HEK293 (cell line): ENCODE results near the gene TTLL13.
"Not testable (repeated sequence)": the region's sequence is repeated elsewhere in the genome, so short reads cannot be mapped to it uniquely, and the experiment has no call there.

Experiments
- CTCF ChIA-PET: fragments of 350-600 bp; formaldehyde crosslinking; extraction: SDS; loops from one replicate; lab custom pipeline; 2021; ENCODE audit warnings: antibody characterized with exemption; lab: Yijun Ruan, JAX
- POLR2A ChIA-PET: fragments of 300-600 bp; formaldehyde crosslinking; extraction: SDS; loops from one replicate; lab custom pipeline; 2020; ENCODE audit warnings: antibody characterized with exemption, inconsistent platforms; lab: Yijun Ruan, JAX
- H3K27ac ChIP-seq: fragments of 200-500 bp; sonication (Bioruptor generic); 2 replicates; pipeline ENCODE4 v1.5.1; 2014; ENCODE audit warnings: low read depth, low read length, control low read depth, inconsistent platforms; ENCODE audit errors: extremely low read depth
- H3K36me3 ChIP-seq, 2 experiments: fragments of 200-500 bp in 1 of 2; sonication (Bioruptor generic) in 1 of 2; 1 replicate in 1 of 2; 2 replicates in 1 of 2; pipeline ENCODE4 v1.5.1; 2014 to 2017; ENCODE audit warnings: inconsistent platforms in 2 of 2, low read length in 2 of 2; ENCODE audit not compliant: control insufficient read depth in 2 of 2, insufficient read depth in 1 of 2
- H3K4me1 ChIP-seq: fragments of 200-500 bp; sonication (Bioruptor generic); 2 replicates; pipeline ENCODE4 v1.5.1; 2014; ENCODE audit warnings: mild to moderate bottlenecking, low read length, inconsistent platforms; ENCODE audit not compliant: control insufficient read depth, insufficient read depth
- H3K4me3 ChIP-seq: 2 replicates; pipeline ENCODE4 v1.5.1; 2011; ENCODE audit warnings: low read depth, mild to moderate bottlenecking, control low read depth, low read length, moderate library complexity
- H3K9me3 ChIP-seq: fragments of 200-500 bp; sonication (Bioruptor generic); 2 replicates; pipeline ENCODE4 v1.5.1; 2014; ENCODE audit warnings: low read depth, low read length, inconsistent platforms; ENCODE audit not compliant: control insufficient read depth, insufficient read depth
- CTCF ChIP-seq: fragments of 450-650 bp; formaldehyde crosslinking; IDR thresholded peaks from 2 replicates; pipeline ENCODE4 v1.5.1; 2016; ENCODE audit warnings: missing biosample characterization, missing genetic modification characterization
- GLI4 ChIP-seq: fragments of 450-650 bp; formaldehyde crosslinking; IDR thresholded peaks from 2 replicates; pipeline ENCODE4 v1.5.1; 2016; ENCODE audit warnings: missing biosample characterization, missing genetic modification characterization
- MEIS1 ChIP-seq: sonication (generic); formaldehyde crosslinking; IDR thresholded peaks from 2 replicates; pipeline ENCODE4 v1.8.1; 2022; ENCODE audit warnings: missing genetic modification reagents, mild to moderate bottlenecking, borderline replicate concordance
- REPIN1 ChIP-seq: fragments of 450-650 bp; formaldehyde crosslinking; IDR thresholded peaks from 2 replicates; pipeline ENCODE4 v1.5.1; 2017; ENCODE audit warnings: missing biosample characterization, missing genetic modification characterization, low read depth
- WT1 ChIP-seq: fragments of 450-650 bp; formaldehyde crosslinking; IDR thresholded peaks from 2 replicates; pipeline ENCODE4 v1.5.1; 2016; ENCODE audit warnings: missing biosample characterization, missing genetic modification characterization
- ZBTB21 ChIP-seq: fragments of 450-650 bp; formaldehyde crosslinking; IDR thresholded peaks from 2 replicates; pipeline ENCODE4 v1.5.1; 2017; ENCODE audit warnings: missing biosample characterization, missing genetic modification characterization
- ZFP69B ChIP-seq: fragments of 450-650 bp; formaldehyde crosslinking; IDR thresholded peaks from 2 replicates; pipeline ENCODE4 v1.5.1; 2016; ENCODE audit warnings: missing biosample characterization, missing genetic modification characterization
- ZNF16 ChIP-seq: fragments of 450-650 bp; formaldehyde crosslinking; IDR thresholded peaks from 2 replicates; pipeline ENCODE4 v1.5.1; 2016; ENCODE audit warnings: low read depth, missing biosample characterization, missing genetic modification characterization
- ZNF184 ChIP-seq: fragments of 450-650 bp; IDR thresholded peaks from 2 replicates; pipeline ENCODE4 v1.5.1; 2018; ENCODE audit warnings: missing biosample characterization, mild to moderate bottlenecking, missing genetic modification characterization
- ZNF266 ChIP-seq: fragments of 450-650 bp; formaldehyde crosslinking; IDR thresholded peaks from 2 replicates; pipeline ENCODE4 v1.5.1; 2016; ENCODE audit warnings: missing biosample characterization, missing genetic modification characterization, low read depth
- ZNF274 ChIP-seq, 2 experiments: fragments of 200-500 bp in 1 of 2; fragments of 450-650 bp in 1 of 2; sonication (Bioruptor generic) in 1 of 2; formaldehyde crosslinking in 1 of 2; IDR thresholded peaks; 2 replicates each; pipeline versions ENCODE4 v1.5.1 to v1.6.1; 2014 to 2016; ENCODE audit warnings: borderline replicate concordance in 1 of 2, inconsistent platforms in 1 of 2, low read length in 1 of 2, missing biosample characterization in 1 of 2, missing genetic modification characterization in 1 of 2
- ZNF354C ChIP-seq: fragments of 450-650 bp; formaldehyde crosslinking; IDR thresholded peaks from 2 replicates; pipeline ENCODE4 v1.5.1; 2016; ENCODE audit warnings: missing biosample characterization, missing genetic modification characterization, low read depth, borderline replicate concordance
- ZNF366 ChIP-seq: fragments of 450-650 bp; formaldehyde crosslinking; conservative IDR thresholded peaks from 2 replicates; pipeline ENCODE4 v1.5.1; 2016; ENCODE audit warnings: missing biosample characterization, missing genetic modification characterization
- ZNF398 ChIP-seq: fragments of 450-650 bp; formaldehyde crosslinking; IDR thresholded peaks from 2 replicates; pipeline ENCODE4 v1.5.1; 2017; ENCODE audit warnings: missing biosample characterization, missing genetic modification characterization
- ZNF473 ChIP-seq: fragments of 450-650 bp; formaldehyde crosslinking; IDR thresholded peaks from 2 replicates; pipeline ENCODE4 v1.5.1; 2017; ENCODE audit warnings: missing biosample characterization, missing genetic modification characterization
- ZNF501 ChIP-seq: fragments of 450-650 bp; formaldehyde crosslinking; IDR thresholded peaks from 2 replicates; pipeline ENCODE4 v1.5.1; 2016; ENCODE audit warnings: missing biosample characterization, missing genetic modification characterization
- ZNF549 ChIP-seq: fragments of 450-650 bp; IDR thresholded peaks from 2 replicates; pipeline ENCODE4 v1.5.1; 2018; ENCODE audit warnings: missing biosample characterization, missing genetic modification characterization, mild to moderate bottlenecking, inconsistent platforms, moderate library complexity
- ZNF558 ChIP-seq: fragments of 450-650 bp; formaldehyde crosslinking; IDR thresholded peaks from 2 replicates; pipeline ENCODE4 v1.5.1; 2016; ENCODE audit warnings: missing biosample characterization, missing genetic modification characterization
- ZNF585B ChIP-seq: fragments of 450-650 bp; formaldehyde crosslinking; IDR thresholded peaks from 2 replicates; pipeline ENCODE4 v1.5.1; 2016; ENCODE audit warnings: missing biosample characterization, missing genetic modification characterization
- ZNF623 ChIP-seq: fragments of 450-650 bp; formaldehyde crosslinking; IDR thresholded peaks from 2 replicates; pipeline ENCODE4 v1.5.1; 2016; ENCODE audit warnings: missing biosample characterization, missing genetic modification characterization
- ZNF664 ChIP-seq: fragments of 450-650 bp; formaldehyde crosslinking; IDR thresholded peaks from 2 replicates; pipeline ENCODE4 v1.5.1; 2016; ENCODE audit warnings: missing biosample characterization, missing genetic modification characterization
- ZNF670 ChIP-seq: fragments of 450-650 bp; formaldehyde crosslinking; IDR thresholded peaks from 2 replicates; pipeline ENCODE4 v1.5.1; 2016; ENCODE audit warnings: missing biosample characterization, missing genetic modification characterization, low read depth

Gene TTLL13

GRCh38 chr15:90259524-90259923 is 10.2 kb downstream of the TTLL13 start:
- CTCF ChIA-PET = no interaction called here
- no peak overlapping the region for H3K4me3 ChIP-seq
- POLR2A ChIA-PET = interaction anchor here (4.7 kb wide), 1 partner anchor 26 kb away, joined by 18 read pairs; the partner anchor contains the start of genes CIB1 and GDPGP1
- H3K4me1 ChIP-seq = no peaks in the 10 kb centered on the region
- no peaks in the 10 kb centered on the region for H3K9me3 ChIP-seq
- no peak overlapping the region for H3K27ac ChIP-seq
- no peaks in the 10 kb centered on the region for H3K36me3 ChIP-seq
- TF ChIP-seq ZNF16 (tag by site-specific recombination) (no peak), MEIS1 (CRISPR knock-in tag) (no peak), ZNF266 (tag by site-specific recombination) (no peak), ZNF501 (no peak), ZNF549 (tag by site-specific recombination) (no peak), ZNF670 (no peak), ZNF473 (tag by site-specific recombination) (no peak), ZBTB21 (no peak)

GRCh38 chr15:90260731-90261130 is 11.4 kb downstream of the TTLL13 start:
- H3K4me1 ChIP-seq, H3K36me3 ChIP-seq, CTCF ChIA-PET, H3K4me3 ChIP-seq, H3K9me3 ChIP-seq, H3K27ac ChIP-seq: not testable (repeated sequence)
- POLR2A ChIA-PET = interaction anchor here (1.7 to 4.7 kb wide), 2 partner anchors 11 to 27 kb away, joined by 12 to 18 read pairs; partner anchors contain the start of genes CIB1, GDPGP1 and TTLL13

- CTCF ChIA-PET = interaction anchor here (0.6 to 0.9 kb wide), 2 partner anchors 25 to 31 kb away, joined by 3 read pairs; no protein-coding TSS in a partner anchor
Observed at GRCh38 chr15:90261811-90262210, 12.5 kb downstream of the TTLL13 start.

More at GRCh38 chr15:90261811-90262210, 12.5 kb downstream of the TTLL13 start:
- Histone ChIP-seq H3K27ac (no peak overlapping the region), H3K36me3 (peaks cover under 1 to 1% of the 10 kb centered on the region in 2 experiments; a peak in 2 of 3 replicates), H3K4me3 (no peak overlapping the region), H3K9me3 (no peaks in the 10 kb centered on the region), H3K4me1 (0 out of 2 replicates have a peak, but pooled peaks cover under 1% of the 10 kb centered on the region)
- POLR2A ChIA-PET = interaction anchor here (1.7 to 4.7 kb wide), 2 partner anchors 13 to 28 kb away, joined by 12 to 18 read pairs; partner anchors contain the start of genes CIB1, GDPGP1 and TTLL13
- TF ChIP-seq GLI4 (tag by site-specific recombination) (no peak), WT1 (no peak), ZNF398 (tag by site-specific recombination) (no peak), ZNF274 (IDR thresholded peaks at IDR 0.05; ENCODE audit: low read length) (no peak), ZNF274 (tag by site-specific recombination; IDR thresholded peaks at IDR 0.05; ENCODE audit: borderline replicate concordance) (no peak), ZNF366 (tag by site-specific recombination) (no peak), ZNF664 (tag by site-specific recombination) (no peak), ZNF354C (tag by site-specific recombination) (no peak), ZNF585B (no peak), REPIN1 (tag by site-specific recombination) (no peak), ZNF184 (tag by site-specific recombination) (no peak), CTCF (no peak), ZFP69B (tag by site-specific recombination) (no peak), ZNF623 (tag by site-specific recombination) (no peak), ZNF558 (tag by site-specific recombination) (no peak)
